ENCODE data around the gene MOB3A. TPM values are rescaled to one million over a fixed set of nuclear protein-coding genes. Genes with fewer than 3 reads are reported as not detected.

The MOB3A gene
- total RNA-seq, 1 donor from 2014 or later, result 12.0 TPM

GRCh38 chr19:2051773-2052704 lies 44.1 kb downstream of the MOB3A start:
- peak overlapping the region; percentile 56 to 79 (median 64) for H3K4me3 ChIP-seq (ENCODE audit: low read length in 3 of 3)
- H3K4me1 ChIP-seq (ENCODE audit: control insufficient read depth in 3 of 3, insufficient read depth in 3 of 3, low read length in 3 of 3), result peaks cover 51 to 69% (median 66%) of the 10 kb centered on the region in 3 donors
- no peaks in the 10 kb centered on the region for H3K27me3 ChIP-seq (ENCODE audit: control insufficient read depth in 3 of 3, insufficient read depth in 3 of 3, low read length in 3 of 3)
- peak overlapping the region; percentile 58 to 94 (median 77) for H3K9ac ChIP-seq (ENCODE audit: low read depth in 1 of 3, low read length in 3 of 3)
- peaks cover 0 to 13% (median 0%) of the 10 kb centered on the region in 3 donors for H3K36me3 ChIP-seq (ENCODE audit: control insufficient read depth in 3 of 3, insufficient read depth in 3 of 3, low read length in 3 of 3)
- H3K27ac ChIP-seq (ENCODE audit: low read depth, low read length), result peak overlapping the region; percentile 79
- no peaks in the 10 kb centered on the region for H3K9me3 ChIP-seq (ENCODE audit: control insufficient read depth in 3 of 3, low read length in 3 of 3)

GRCh38 chr19:2050991-2051772 lies 44.9 kb downstream of the MOB3A start, which contains the start of gene MKNK2:
MKNK2 (minus strand) TSS chr19:2051244; CDS start chr19:2050851, 393 bp downstream.
- Histone ChIP-seq H3K9ac (ENCODE audit: low read depth in 1 of 3, low read length in 3 of 3) (peak within 1 kb of the TSS; percentile 93 to 99 (median 97)), H3K27ac (ENCODE audit: low read depth, low read length) (peak within 1 kb of the TSS; percentile 96), H3K4me1 (ENCODE audit: control insufficient read depth in 3 of 3, insufficient read depth in 3 of 3, low read length in 3 of 3) (peaks cover 56 to 72% (median 68%) of the 10 kb centered on the region in 3 donors)

GRCh38 chr19:2050349-2050990 lies 45.7 kb downstream of the MOB3A start:
- Histone ChIP-seq H3K27me3 (ENCODE audit: control insufficient read depth in 3 of 3, insufficient read depth in 3 of 3, low read length in 3 of 3) (no peaks in the 10 kb centered on the region), H3K4me1 (ENCODE audit: control insufficient read depth in 3 of 3, insufficient read depth in 3 of 3, low read length in 3 of 3) (peaks cover 60 to 73% (median 69%) of the 10 kb centered on the region in 3 donors), H3K27ac (ENCODE audit: low read depth, low read length) (peak overlapping the region; percentile 96), H3K4me3 (ENCODE audit: low read length in 3 of 3) (peak overlapping the region; percentile 85 to 93 (median 90)), H3K9ac (ENCODE audit: low read depth in 1 of 3, low read length in 3 of 3) (peak overlapping the region; percentile 93 to 99 (median 97)), H3K9me3 (ENCODE audit: control insufficient read depth in 3 of 3, low read length in 3 of 3) (no peaks in the 10 kb centered on the region), H3K36me3 (ENCODE audit: control insufficient read depth in 3 of 3, insufficient read depth in 3 of 3, low read length in 3 of 3) (peaks cover 5 to 22% (median 11%) of the 10 kb centered on the region in 3 donors)

More at GRCh38 chr19:2050991-2051772, 44.9 kb downstream of the MOB3A start, which contains the start of gene MKNK2:
- Histone ChIP-seq H3K9me3 (ENCODE audit: control insufficient read depth in 3 of 3, low read length in 3 of 3) (no peaks in the 10 kb centered on the region), H3K36me3 (ENCODE audit: control insufficient read depth in 3 of 3, insufficient read depth in 3 of 3, low read length in 3 of 3) (peaks cover 5 to 16% (median 6%) of the 10 kb centered on the region in 3 donors), H3K4me3 (ENCODE audit: low read length in 3 of 3) (peak within 1 kb of the TSS; percentile 85 to 93 (median 90)), H3K27me3 (ENCODE audit: control insufficient read depth in 3 of 3, insufficient read depth in 3 of 3, low read length in 3 of 3) (no peaks in the 10 kb centered on the region)

GRCh38 chr19:2049741-2050348 lies 46.3 kb downstream of the MOB3A start:
- peak overlapping the region; percentile 93 to 99 (median 97) for H3K9ac ChIP-seq (ENCODE audit: low read depth in 1 of 3, low read length in 3 of 3)
- peak overlapping the region; percentile 85 to 93 (median 90) for H3K4me3 ChIP-seq (ENCODE audit: low read length in 3 of 3)
- H3K4me1 ChIP-seq (ENCODE audit: control insufficient read depth in 3 of 3, insufficient read depth in 3 of 3, low read length in 3 of 3), result peaks cover 63 to 75% (median 72%) of the 10 kb centered on the region in 3 donors
- H3K36me3 ChIP-seq (ENCODE audit: control insufficient read depth in 3 of 3, insufficient read depth in 3 of 3, low read length in 3 of 3), result peaks cover 10 to 26% (median 17%) of the 10 kb centered on the region in 3 donors
- no peaks in the 10 kb centered on the region for H3K9me3 ChIP-seq (ENCODE audit: control insufficient read depth in 3 of 3, low read length in 3 of 3)
- H3K27ac ChIP-seq (ENCODE audit: low read depth, low read length), result peak overlapping the region; percentile 96
- no peaks in the 10 kb centered on the region for H3K27me3 ChIP-seq (ENCODE audit: control insufficient read depth in 3 of 3, insufficient read depth in 3 of 3, low read length in 3 of 3)

- Histone ChIP-seq H3K9ac (ENCODE audit: low read depth in 1 of 3, low read length in 3 of 3) (peak overlapping the region; percentile 93 to 99 (median 97)), H3K27me3 (ENCODE audit: control insufficient read depth in 3 of 3, insufficient read depth in 3 of 3, low read length in 3 of 3) (no peaks in the 10 kb centered on the region), H3K36me3 (ENCODE audit: control insufficient read depth in 3 of 3, insufficient read depth in 3 of 3, low read length in 3 of 3) (peaks cover 10 to 32% (median 22%) of the 10 kb centered on the region in 3 donors), H3K27ac (ENCODE audit: low read depth, low read length) (peak overlapping the region; percentile 96), H3K4me3 (ENCODE audit: low read length in 3 of 3) (peak overlapping the region; percentile 85 to 93 (median 90)), H3K9me3 (ENCODE audit: control insufficient read depth in 3 of 3, low read length in 3 of 3) (no peaks in the 10 kb centered on the region), H3K4me1 (ENCODE audit: control insufficient read depth in 3 of 3, insufficient read depth in 3 of 3, low read length in 3 of 3) (peaks cover 67 to 79% (median 76%) of the 10 kb centered on the region in 3 donors)
These were observed 47.0 kb downstream of the MOB3A start for GRCh38 chr19:2048959-2049740.

GRCh38 chr19:2048104-2048958 lies 47.8 kb downstream of the MOB3A start:
- peaks cover 12 to 34% (median 23%) of the 10 kb centered on the region in 3 donors for H3K36me3 ChIP-seq (ENCODE audit: control insufficient read depth in 3 of 3, insufficient read depth in 3 of 3, low read length in 3 of 3)
- H3K4me3 ChIP-seq (ENCODE audit: low read length in 3 of 3), result peak overlapping the region; percentile 85 to 93 (median 90)
- H3K27me3 ChIP-seq (ENCODE audit: control insufficient read depth in 3 of 3, insufficient read depth in 3 of 3, low read length in 3 of 3), result no peaks in the 10 kb centered on the region
- peak overlapping the region; percentile 96 for H3K27ac ChIP-seq (ENCODE audit: low read depth, low read length)
- H3K9ac ChIP-seq (ENCODE audit: low read depth in 1 of 3, low read length in 3 of 3), result peak overlapping the region; percentile 93 to 99 (median 97)
- peaks cover 76 to 82% (median 79%) of the 10 kb centered on the region in 3 donors for H3K4me1 ChIP-seq (ENCODE audit: control insufficient read depth in 3 of 3, insufficient read depth in 3 of 3, low read length in 3 of 3)
- H3K9me3 ChIP-seq (ENCODE audit: control insufficient read depth in 3 of 3, low read length in 3 of 3), result no peaks in the 10 kb centered on the region

- Histone ChIP-seq H3K36me3 (ENCODE audit: control insufficient read depth in 3 of 3, insufficient read depth in 3 of 3, low read length in 3 of 3) (peaks cover 19 to 42% (median 24%) of the 10 kb centered on the region in 3 donors), H3K27ac (ENCODE audit: low read depth, low read length) (peak overlapping the region; percentile 96), H3K27me3 (ENCODE audit: control insufficient read depth in 3 of 3, insufficient read depth in 3 of 3, low read length in 3 of 3) (no peaks in the 10 kb centered on the region), H3K4me3 (ENCODE audit: low read length in 3 of 3) (peak overlapping the region; percentile 85 to 93 (median 90)), H3K9ac (ENCODE audit: low read depth in 1 of 3, low read length in 3 of 3) (peak overlapping the region; percentile 54 to 99 (median 93)), H3K9me3 (ENCODE audit: control insufficient read depth in 3 of 3, low read length in 3 of 3) (no peaks in the 10 kb centered on the region), H3K4me1 (ENCODE audit: control insufficient read depth in 3 of 3, insufficient read depth in 3 of 3, low read length in 3 of 3) (peaks cover 83 to 89% (median 87%) of the 10 kb centered on the region in 3 donors)
These were observed 48.5 kb downstream of the MOB3A start for GRCh38 chr19:2047449-2048103.
